Eye (tissue), 1 donor: ENCODE results near the gene CD81.
A peak's percentile ranks its signal among the peaks of the same experiment; 100 is the strongest.

Experiments used
- DNase-seq: peaks from one replicate; pipeline ENCODE4 v3.0.0-alpha.2; 2015

CD81 gene

DNA sequence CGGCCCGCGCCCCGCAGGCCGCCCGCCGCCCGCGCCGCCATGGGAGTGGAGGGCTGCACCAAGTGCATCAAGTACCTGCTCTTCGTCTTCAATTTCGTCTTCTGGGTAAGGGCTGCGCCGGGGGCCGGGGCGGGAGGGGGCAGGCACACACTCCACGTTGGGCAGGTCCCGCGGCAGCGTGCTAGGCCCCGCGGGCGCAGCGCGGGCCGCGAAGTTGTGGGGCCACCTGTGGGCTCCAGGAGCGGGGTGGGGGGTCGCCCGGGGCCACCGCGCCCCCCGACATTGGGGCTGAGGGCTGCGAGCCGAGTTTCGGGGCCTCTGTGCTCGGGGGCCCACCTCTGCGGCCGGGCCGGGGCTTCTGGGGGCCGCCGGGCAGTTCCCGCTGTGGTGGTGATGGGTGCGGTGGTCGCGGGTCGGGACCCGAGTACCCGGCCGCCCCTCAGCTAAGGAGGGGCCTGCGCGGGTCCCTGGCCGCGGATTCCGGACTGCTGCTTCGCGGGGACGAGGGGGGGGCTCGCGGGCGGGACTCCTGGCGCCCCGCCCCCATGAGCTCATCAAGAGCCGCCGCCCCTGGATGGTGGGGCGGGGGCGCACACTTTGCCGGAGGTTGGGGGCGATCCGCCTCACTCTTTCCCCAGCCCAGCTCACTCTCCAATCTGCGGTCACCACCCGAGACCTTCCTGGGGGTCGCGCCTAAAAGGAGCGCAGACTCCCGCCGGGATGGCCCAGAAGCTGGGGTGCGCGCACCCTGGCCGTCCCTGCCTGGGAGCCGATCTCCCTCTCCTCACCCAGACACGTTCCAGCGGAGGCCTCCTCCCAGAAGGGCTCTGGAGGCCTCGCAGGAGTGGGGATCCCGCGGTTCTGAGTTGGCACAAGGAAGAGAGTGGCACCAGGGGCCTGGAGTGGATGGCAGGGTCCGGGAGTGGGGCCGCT, 667 bp downstream of the CD81 start:
- peak; percentile 86 for DNase-seq

- peak; percentile 66 for DNase-seq
Observed at GRCh38 chr11:2378527-2379210, 1.6 kb downstream of the CD81 start.

- DNase-seq = no peak
Observed at GRCh38 chr11:2379466-2380174, 2.5 kb downstream of the CD81 start.

- DNase-seq = no peak
Observed at GRCh38 chr11:2380396-2380795, 3.3 kb downstream of the CD81 start.

GRCh38 chr11:2380807-2381350, 3.8 kb downstream of the CD81 start:
- DNase-seq = no peak

DNA sequence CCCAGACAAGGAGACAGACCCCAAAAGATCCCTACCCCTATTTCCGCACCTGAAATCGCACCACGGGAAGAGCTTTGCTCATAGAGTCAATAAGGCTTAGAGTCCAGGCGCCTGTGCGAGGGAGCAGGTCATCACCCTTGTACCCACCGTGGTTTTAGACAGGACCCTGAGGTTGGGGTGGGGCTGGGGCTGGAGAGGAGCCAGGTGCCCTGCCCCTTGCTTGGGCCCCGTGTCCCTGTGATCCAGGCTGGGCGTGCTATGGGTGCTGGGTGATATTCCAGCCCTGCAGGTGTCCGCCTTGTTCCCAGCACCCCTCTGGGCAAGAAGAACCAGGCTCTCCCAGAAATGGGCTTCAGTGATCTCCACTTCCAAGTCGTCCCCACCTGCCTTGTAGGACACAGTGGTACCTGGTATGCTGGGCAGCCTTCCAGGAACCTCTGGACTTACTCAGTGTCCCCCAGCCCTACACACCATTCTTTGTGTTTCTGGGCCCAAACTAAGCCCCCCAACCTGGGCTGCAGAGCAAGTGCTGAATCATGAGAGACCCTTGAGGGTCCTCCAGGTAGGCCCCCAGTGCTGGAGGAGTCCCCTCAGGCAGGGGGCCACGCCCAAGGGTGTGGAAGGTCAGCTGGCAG, 4.5 kb downstream of the CD81 start:
- DNase-seq = no peak

DNA sequence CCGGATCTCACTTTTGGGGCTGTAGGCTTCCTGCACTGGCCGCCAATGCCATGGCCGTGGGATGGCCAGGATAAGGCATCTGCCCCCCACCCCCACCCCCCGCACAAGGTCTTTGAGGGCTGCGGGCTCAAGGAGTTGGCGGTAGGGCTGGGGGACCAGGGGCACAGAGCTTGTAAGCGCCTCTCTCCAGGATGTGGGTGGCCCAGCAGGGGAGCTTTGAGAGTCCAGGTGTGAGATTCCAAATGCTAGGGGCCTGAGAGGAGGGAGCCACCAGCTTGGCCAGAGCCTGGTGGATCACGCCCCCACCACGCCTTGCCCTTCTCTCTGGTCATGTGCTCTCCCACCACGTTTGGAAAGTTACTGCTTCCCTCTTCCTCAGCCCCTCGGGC, 5.0 kb downstream of the CD81 start:
- DNase-seq = no peak

GRCh38 chr11:2382936-2383851, 6.1 kb downstream of the CD81 start:
- DNase-seq = peak; percentile 24

DNA sequence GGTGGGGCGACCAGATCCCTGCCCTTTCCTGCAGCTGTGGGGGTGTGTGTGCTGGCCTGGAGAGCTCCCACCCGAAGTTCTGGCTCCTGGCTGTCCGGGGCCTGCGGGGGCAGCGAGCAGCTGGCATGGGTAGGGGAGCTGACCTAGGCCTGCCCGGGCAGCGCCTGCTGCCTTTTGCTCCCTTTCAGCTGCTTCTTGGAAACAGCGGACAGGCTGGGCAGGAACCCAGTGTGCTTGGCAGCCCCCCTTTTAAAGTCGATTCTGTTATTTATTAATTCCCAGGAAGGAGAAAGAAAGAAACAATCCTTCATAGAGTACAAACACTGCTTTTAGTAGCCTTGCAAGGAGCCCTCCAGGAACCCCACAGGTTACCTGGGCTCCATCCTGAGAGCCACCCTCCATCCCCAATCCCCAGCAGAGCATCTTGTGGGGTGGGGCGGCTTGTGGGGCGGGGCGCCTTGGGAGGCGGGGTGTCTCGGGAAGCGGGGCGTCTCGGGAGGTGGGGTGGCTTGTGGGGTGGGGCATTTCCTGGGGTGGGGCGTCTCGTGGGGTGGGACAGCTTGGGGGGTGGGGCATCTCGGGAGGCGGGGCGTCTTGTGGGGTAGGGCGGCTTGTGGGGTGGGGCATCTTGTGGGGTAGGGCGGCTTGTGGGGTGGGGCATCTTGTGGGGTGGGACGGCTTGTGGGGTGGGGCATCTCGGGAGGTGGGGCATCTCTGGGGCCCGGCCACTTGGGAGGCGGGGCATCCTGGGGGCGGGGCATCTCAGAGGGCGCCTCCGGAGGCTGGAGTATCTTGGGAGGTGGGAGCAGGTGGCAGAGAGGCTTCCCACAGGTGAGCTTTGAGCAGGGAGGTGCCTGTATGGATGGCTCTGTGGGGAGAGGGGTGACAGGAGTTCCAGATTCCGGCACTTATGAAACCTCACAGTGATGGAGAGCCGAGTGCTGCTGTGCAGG, 7.0 kb downstream of the CD81 start:
- no peak for DNase-seq

DNA sequence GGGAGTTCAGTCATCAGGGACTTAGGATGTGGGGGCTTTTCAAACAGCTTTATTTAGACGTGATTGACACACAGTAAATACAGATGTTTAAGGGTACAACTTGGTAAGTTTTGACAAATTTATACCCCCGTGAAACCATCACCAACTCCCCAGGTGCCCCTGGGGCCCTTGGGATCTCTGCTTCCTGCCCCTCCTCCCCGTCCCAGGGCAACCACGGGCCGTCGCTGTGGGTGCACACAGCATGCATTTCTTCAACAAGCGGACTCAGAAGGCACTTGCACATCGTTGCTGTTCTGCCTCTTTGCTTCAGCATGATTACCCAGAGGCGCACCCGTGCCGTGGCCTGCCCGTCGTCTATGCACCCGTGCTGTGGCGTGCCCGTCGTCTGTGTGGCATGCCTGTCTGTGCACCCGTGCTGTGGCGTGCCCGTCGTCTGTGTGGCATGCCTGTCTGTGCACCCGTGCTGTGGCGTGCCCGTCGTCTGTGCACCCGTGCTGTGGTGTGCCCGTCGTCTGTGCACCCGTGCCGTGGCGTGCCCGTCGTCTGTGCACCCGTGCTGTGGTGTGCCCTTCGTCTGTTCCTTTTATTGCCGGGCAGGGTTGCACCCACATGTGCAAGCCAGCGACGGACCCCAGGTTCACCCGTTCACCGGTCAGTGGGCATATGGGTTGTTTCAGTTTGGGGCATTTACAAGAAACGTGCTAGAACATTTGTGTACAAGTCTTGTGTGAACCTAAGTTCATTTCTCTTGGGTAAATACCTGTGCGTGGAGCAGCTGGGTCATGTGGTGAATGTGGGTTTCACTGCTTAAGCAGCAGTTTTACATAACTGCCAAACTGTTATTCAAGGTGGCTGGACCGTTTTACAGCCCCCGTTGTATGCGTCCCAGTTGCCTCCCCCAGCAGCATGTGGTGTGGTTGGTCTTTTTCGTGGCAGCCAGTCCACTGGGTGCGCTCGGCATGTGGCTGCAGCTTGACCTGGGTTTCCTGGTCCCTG, 8.3 kb downstream of the CD81 start:
- no peak for DNase-seq

DNA sequence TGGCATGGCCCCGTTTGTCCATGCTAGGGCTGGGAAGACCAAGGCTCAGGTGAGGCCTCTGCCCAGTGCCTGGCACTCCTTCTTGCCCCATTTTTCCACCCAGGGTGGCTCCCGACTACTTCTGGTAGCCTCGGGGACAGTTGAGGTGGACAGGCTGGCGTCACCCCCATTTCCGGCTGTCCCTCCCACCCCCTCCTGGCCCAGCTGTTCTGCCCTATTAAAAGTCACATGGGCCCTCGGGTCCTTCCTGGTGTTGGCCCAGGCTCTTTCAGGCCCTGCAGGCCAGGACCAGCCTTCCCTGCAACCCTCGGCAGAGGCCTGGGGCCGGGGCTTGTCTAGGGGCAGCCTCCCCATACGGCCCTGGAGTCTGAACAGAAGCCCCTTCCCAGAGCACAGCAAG, 9.5 kb downstream of the CD81 start:
- DNase-seq = no peak

GRCh38 chr11:2387266-2387987, 10.3 kb downstream of the CD81 start:
- peak; percentile 58 for DNase-seq

- no peak for DNase-seq
Observed at GRCh38 chr11:2388431-2389376, 11.6 kb downstream of the CD81 start.

DNA sequence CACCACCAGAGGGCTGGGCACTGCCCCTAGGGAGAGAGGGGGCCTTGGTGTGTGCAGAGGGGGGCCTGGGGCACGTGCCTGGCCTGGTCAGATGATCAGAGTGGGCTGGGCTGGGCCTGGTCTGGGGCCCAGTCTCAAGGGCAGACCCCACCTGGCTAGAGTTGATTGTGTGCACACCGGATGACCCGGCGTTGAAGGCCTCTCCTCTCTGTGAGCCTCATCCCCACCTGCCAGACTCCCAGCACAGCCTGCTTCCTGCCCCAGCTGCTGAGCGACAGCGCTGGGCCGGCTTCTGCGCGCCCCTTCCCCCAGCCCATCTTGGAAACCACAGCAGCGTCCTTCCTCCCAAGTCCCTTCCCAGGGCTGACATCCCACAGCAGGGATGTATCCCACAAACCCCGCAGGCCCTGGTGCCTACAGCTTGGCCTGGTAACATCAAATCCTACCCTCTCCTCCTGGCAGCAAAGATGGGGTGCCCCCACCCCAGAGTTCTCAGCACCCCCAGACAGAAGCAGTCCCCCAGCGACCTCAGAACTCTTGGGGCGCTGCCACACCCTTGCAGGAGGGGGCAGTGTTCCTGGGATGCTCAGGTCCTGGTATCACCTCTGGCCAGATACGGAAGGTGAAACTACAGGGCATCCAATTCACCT, 12.4 kb downstream of the CD81 start:
- DNase-seq = no peak

DNA sequence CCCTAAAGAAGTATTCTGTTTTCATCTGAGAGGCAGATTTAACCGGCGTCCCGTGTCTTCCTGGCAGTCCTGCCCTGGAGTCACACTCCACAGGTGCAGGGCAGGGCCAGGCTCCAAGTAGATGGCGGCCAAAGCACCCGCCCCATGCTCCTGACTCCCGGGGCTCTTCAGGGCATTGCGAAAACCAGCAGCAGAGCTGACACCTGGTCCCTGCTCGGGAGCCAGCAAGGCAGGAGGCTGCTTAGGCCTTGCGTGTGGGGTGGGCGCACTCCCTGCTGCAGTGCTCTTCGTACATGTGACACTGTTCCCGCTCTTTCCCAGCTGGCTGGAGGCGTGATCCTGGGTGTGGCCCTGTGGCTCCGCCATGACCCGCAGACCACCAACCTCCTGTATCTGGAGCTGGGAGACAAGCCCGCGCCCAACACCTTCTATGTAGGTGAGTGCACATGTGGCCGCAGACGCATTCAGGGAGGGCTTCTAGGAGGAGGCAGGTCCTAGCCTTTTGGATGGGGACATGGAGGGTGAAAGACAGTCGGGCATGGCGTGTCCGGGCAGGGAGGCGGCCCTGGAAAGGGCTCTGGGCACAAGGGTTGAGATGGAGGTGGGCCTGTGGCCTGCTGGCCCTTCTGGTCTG, 13.1 kb downstream of the CD81 start:
- DNase-seq = no peak

DNA sequence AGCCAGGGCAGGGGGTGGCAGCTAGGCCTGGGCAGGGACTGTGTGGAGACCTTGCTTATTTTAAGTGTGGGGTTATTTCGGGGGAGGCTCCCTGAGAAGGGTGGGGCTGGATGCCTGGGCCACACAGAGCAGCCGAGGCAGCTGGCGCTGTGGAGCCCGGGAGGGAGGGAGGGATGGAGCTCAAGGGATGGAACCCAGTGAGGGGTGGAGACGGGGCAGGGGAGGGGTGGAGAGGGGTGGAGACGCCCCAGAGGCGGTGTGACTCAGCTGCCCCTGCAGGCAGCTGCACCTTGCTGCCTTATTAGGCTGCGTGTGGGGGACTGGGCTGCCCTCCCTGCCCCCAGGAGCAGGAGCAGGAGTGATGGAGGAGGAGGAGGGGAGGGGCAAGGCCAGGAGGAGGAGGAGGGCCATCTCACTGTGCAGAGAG, 13.6 kb downstream of the CD81 start:
- DNase-seq = no peak
